Right lobe of liver (tissue), 6 donors: ENCODE data around the gene VNN1. TPM values are rescaled to one million over a fixed set of nuclear protein-coding genes. Genes with fewer than 3 reads are reported as not detected.

Source experiments
- ATAC-seq, 4 donors: fragments of 200-7000 bp; cut with Tn5 transposase; one replicate each; pipeline ENCODE4 v1.9.1; 2020; ENCODE audit warnings: mild to moderate bottlenecking in 4 of 4, moderate library complexity in 4 of 4
- DNase-seq, 3 donors: peaks; one replicate each; pipeline ENCODE4 v3.0.0-alpha.2; 2020
- H3K27ac ChIP-seq, 3 donors: fragments of 200-600 bp; one replicate each; pipeline ENCODE4 v1.8.0; 2022
- H3K27me3 ChIP-seq, 2 donors: fragments of 200-600 bp; one replicate each; pipeline ENCODE4 v1.8.0; 2022
- H3K36me3 ChIP-seq, 4 donors: fragments of 200-600 bp; sonication (generic) in 1 of 4; one replicate each; pipeline versions ENCODE4 v1.5.1 to v1.8.0; 2017 to 2022; ENCODE audit warnings: control low read depth in 1 of 4
- H3K4me1 ChIP-seq, 4 donors: fragments of 200-600 bp; sonication (generic) in 1 of 4; one replicate each; pipeline versions ENCODE4 v1.5.1 to v1.8.0; 2017 to 2022; ENCODE audit warnings: control low read depth in 1 of 4
- H3K4me3 ChIP-seq, 3 donors: fragments of 200-600 bp; one replicate each; pipeline ENCODE4 v1.8.0; 2022
- H3K9me3 ChIP-seq, 4 donors: fragments of 200-600 bp; sonication (generic) in 1 of 4; one replicate each; pipeline versions ENCODE4 v1.5.1 to v1.8.0; 2017 to 2022; ENCODE audit warnings: control low read depth in 1 of 4
- POLR2A ChIP-seq: fragments of 450-650 bp; IDR thresholded peaks from one replicate; pipeline ENCODE4 v1.6.1; 2017; ENCODE audit warnings: antibody characterized with exemption, mild to moderate bottlenecking
- WGBS: methylation state at CpG from one replicate; pipeline ENCODE4 v1.1.6; 2018; ENCODE audit warnings: low coverage, low lambda C conversion rate; ENCODE audit not compliant: insufficient coverage; ENCODE audit errors: missing lambda C conversion rate; 5-methylcytosine and 5-hydroxymethylcytosine counted together
- intact Hi-C, 2 donors: fragments of 100-400 bp; cut with DNase I; formaldehyde crosslinking; loops; one replicate each; pipeline versions ENCODE4 v1.11.2 to v1.14.1; 2022
- total RNA-seq, 6 experiments: library from RNA; depleted of rRNA in 2 of 6; stranded (reverse); fragments of >200 nt in 2 of 6; fragmentation: NEBNext Ultra II Directional in 3 of 6; extraction: Animal tissue kit (Norgen Biotek cat#: 25700) in 3 of 6; gene quantifications; one replicate each; pipeline versions ENCODE4 v1.1.0 to v1.2.4, GENCODE V29; 2016 to 2023
- TF ChIP-seq, protein P1 (sequence below), 4 donors: fragments of 200-600 bp in 3 of 4; fragments of 450-650 bp in 1 of 4; IDR thresholded peaks; one replicate each; pipeline versions ENCODE4 v1.5.1 to v1.8.0; 2016 to 2022; ENCODE audit warnings: antibody characterized with exemption in 4 of 4, mild to moderate bottlenecking in 2 of 4
- donor health status: DM: no; HTN: yes; CAD: no.
- donor health status: DM: no; HTN: no; CAD: no.
- donor health status: DM: no; HTN: no; CAD: no.
- donor health status: DM: no; HTN: yes; CAD: no.
- donor health status: DM: no; HTN: yes; CAD: no.

Gene VNN1
- total RNA-seq, 6 experiments from 2014 or later, result 21.6 to 364 (median 96.0) TPM

DNA sequence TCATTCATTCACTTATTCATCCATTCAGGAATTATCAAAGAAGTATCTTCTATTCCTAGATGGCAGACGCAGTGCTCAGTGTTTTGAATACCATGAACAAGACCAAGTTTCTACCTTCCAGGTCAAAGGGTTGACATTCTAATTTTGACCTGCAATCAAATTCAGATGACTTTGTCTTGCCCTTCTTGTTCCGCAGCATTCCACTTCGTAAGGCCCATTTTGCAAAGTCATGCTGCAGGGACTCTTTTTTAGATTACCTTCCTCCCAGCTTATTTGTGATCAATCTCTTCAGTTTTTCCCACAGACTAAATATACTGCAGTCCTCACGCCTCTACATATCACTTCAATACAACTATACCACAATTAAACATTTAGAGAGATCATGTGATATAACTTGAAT, 47.7 kb downstream of the VNN1 start:
- TF ChIP-seq, protein P1, sequence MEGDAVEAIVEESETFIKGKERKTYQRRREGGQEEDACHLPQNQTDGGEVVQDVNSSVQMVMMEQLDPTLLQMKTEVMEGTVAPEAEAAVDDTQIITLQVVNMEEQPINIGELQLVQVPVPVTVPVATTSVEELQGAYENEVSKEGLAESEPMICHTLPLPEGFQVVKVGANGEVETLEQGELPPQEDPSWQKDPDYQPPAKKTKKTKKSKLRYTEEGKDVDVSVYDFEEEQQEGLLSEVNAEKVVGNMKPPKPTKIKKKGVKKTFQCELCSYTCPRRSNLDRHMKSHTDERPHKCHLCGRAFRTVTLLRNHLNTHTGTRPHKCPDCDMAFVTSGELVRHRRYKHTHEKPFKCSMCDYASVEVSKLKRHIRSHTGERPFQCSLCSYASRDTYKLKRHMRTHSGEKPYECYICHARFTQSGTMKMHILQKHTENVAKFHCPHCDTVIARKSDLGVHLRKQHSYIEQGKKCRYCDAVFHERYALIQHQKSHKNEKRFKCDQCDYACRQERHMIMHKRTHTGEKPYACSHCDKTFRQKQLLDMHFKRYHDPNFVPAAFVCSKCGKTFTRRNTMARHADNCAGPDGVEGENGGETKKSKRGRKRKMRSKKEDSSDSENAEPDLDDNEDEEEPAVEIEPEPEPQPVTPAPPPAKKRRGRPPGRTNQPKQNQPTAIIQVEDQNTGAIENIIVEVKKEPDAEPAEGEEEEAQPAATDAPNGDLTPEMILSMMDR (IDR thresholded peaks at IDR 0.05), result no peak
- TF ChIP-seq POLR2A, result no peak
- no peaks in the 10 kb centered on the region for H3K27me3 ChIP-seq
- DNase-seq (no peak), ATAC-seq (no peak)
- peaks cover 0 to 14% (median 7%) of the 10 kb centered on the region in 4 donors for H3K4me1 ChIP-seq
- no peak overlapping the region for H3K27ac ChIP-seq
- 90% methylated on average over 3 of the region's 4 CpGs for WGBS
- H3K36me3 ChIP-seq, result no peaks in the 10 kb centered on the region
- H3K9me3 ChIP-seq, result no peaks in the 10 kb centered on the region
- H3K4me3 ChIP-seq, result no peak overlapping the region
- intact Hi-C loops, result no loop called here

DNA sequence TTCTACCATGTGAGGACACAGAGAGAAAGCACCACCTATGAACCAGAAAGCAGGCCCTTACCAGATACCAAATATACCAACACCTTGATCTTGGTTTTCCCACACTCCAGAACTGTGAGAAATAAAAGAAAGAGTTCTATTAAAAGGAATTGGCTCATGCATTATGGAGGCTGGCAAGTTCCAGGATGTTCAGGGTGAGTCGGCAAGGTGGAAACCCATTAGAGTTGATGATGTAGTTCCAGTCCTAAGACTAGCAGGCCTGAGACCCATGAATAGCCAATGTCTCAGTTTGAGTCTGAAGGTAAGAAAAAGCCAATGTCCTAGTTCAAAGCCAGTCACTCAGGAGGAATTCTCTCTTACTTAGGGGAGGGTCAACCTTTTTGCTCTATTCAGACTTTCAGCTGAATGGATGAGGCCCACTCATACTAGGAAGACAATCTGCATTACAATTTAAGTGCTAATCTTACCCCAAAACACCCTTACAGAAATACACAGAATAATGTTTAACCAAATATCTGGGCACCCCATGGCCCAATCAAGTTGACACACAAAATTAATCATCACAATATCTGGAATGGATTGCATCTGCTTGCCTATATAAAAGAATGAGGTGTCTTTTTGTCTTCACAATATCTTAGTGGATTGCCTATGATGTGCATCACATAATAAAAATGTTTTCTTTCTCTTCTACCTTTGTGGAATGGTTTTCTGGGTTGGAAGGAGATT, 49.4 kb downstream of the VNN1 start:
- no peak overlapping the region for H3K4me3 ChIP-seq
- H3K27me3 ChIP-seq, result no peaks in the 10 kb centered on the region
- H3K27ac ChIP-seq, result no peak overlapping the region
- no peak for ATAC-seq
- H3K36me3 ChIP-seq, result no peaks in the 10 kb centered on the region
- H3K9me3 ChIP-seq, result no peaks in the 10 kb centered on the region
- DNase-seq, result no peak
- WGBS, result 100% methylated on average over 1 of the region's 1 CpG
- TF ChIP-seq POLR2A, result no peak
- TF ChIP-seq, protein P1 (IDR thresholded peaks at IDR 0.05), result no peak
- intact Hi-C loops, result no loop called here
- no peaks in the 10 kb centered on the region for H3K4me1 ChIP-seq

DNA sequence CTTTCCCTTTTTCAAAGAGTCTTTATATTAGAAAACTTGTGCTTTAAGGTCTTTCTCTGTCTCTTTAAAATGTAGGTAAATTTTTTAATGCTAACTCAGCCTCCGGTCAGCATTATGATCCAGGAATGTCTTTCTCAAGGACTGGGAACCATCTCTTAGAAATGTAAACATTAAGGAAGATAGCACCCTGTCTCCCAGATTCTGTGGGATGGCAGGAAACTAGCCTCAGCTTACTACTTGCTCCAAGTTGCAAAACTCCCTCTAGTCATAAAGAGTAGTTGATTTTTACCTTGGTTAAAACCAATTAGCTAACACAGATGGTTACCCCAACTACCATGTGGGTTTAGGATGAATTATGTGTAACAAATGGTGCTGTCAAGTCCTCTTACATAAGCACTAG, 50.2 kb downstream of the VNN1 start:
- intact Hi-C loops, result no loop called here
- no peaks in the 10 kb centered on the region for H3K27me3 ChIP-seq
- ATAC-seq, result no peak
- H3K27ac ChIP-seq, result no peak overlapping the region
- no peaks in the 10 kb centered on the region for H3K9me3 ChIP-seq
- TF ChIP-seq, protein P1 (IDR thresholded peaks at IDR 0.05), result no peak
- TF ChIP-seq POLR2A, result no peak
- no peaks in the 10 kb centered on the region for H3K36me3 ChIP-seq
- no peak for DNase-seq
- H3K4me3 ChIP-seq, result no peak overlapping the region
- WGBS, result 79% methylated on average over 1 of the region's 1 CpG
- no peaks in the 10 kb centered on the region for H3K4me1 ChIP-seq

DNA sequence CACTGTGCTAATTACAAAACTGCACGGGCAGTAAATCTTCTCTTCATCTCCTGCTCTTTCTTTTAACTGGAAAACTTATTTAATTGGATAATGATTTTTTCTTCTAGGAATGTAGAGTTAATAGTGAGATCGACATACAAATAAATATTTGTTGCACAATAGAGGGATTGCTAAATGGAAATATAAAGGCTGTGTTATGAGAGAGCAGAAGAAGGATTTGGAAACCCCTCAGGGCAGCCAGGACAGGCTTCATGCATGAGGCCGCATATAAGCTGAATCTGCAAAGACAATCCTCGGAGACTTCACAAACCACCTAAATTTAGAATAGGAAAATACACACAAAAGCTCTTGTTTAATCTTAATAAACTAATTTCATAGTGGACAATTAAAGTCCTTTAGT, 51.9 kb downstream of the VNN1 start:
- H3K27ac ChIP-seq, result no peak overlapping the region
- H3K9me3 ChIP-seq, result no peaks in the 10 kb centered on the region
- DNase-seq, result no peak
- TF ChIP-seq, protein P1 (IDR thresholded peaks at IDR 0.05), result no peak
- TF ChIP-seq POLR2A, result no peak
- H3K4me3 ChIP-seq, result no peak overlapping the region
- 63% methylated on average over 4 of the region's 4 CpGs for WGBS
- ATAC-seq, result no peak
- H3K27me3 ChIP-seq, result no peaks in the 10 kb centered on the region
- no peaks in the 10 kb centered on the region for H3K36me3 ChIP-seq
- intact Hi-C loops, result no loop called here
- no peaks in the 10 kb centered on the region for H3K4me1 ChIP-seq
